DMS53 treated with DMSO at 0.1 percent for 48 hours (cell line): ENCODE results near the gene ADAMTS2.

Experiments used
- DNase-seq: peaks from one replicate; lab custom pipeline; 2025; ENCODE audit not compliant: unreplicated experiment; lab: John Stamatoyannopoulos, UW

Gene ADAMTS2

GRCh38 chr5:179373101-179373934, 28.1 kb upstream of the ADAMTS2 start:
- DNase-seq: no peak

GRCh38 chr5:179371681-179372680, 26.7 kb upstream of the ADAMTS2 start:
- no peak for DNase-seq

- DNase-seq: no peak
Observed at GRCh38 chr5:179371121-179371510, 25.9 kb upstream of the ADAMTS2 start.

- DNase-seq: no peak
Observed at GRCh38 chr5:179370490-179371120, 25.3 kb upstream of the ADAMTS2 start.

GRCh38 chr5:179369530-179369884, 24.2 kb upstream of the ADAMTS2 start:
- no peak for DNase-seq

- no peak for DNase-seq
Observed at GRCh38 chr5:179368806-179369529, 23.7 kb upstream of the ADAMTS2 start.

GRCh38 chr5:179368126-179368805, 23.0 kb upstream of the ADAMTS2 start:
- no peak for DNase-seq

- DNase-seq: no peak
Observed at GRCh38 chr5:179367491-179367890, 22.2 kb upstream of the ADAMTS2 start.

GRCh38 chr5:179362355-179362754, 17.1 kb upstream of the ADAMTS2 start:
- no peak for DNase-seq

- DNase-seq: no peak
Observed at GRCh38 chr5:179361037-179361603, 15.9 kb upstream of the ADAMTS2 start.

GRCh38 chr5:179357031-179357430, 11.8 kb upstream of the ADAMTS2 start:
- DNase-seq: no peak

- no peak for DNase-seq
Observed at GRCh38 chr5:179355976-179356974, 11.0 kb upstream of the ADAMTS2 start.

GRCh38 chr5:179354305-179354882, 9.1 kb upstream of the ADAMTS2 start:
- DNase-seq: no peak

- no peak for DNase-seq
Observed at GRCh38 chr5:179348843-179349242, 3.6 kb upstream of the ADAMTS2 start.

GRCh38 chr5:179348011-179348530, 2.8 kb upstream of the ADAMTS2 start:
- no peak for DNase-seq

- DNase-seq: no peak
Observed at GRCh38 chr5:179347581-179347980, 2.3 kb upstream of the ADAMTS2 start.

GRCh38 chr5:179346875-179347274, 1.6 kb upstream of the ADAMTS2 start:
- no peak for DNase-seq

- DNase-seq: no peak
Observed at GRCh38 chr5:179346401-179346800, 1.1 kb upstream of the ADAMTS2 start.
